Trophoblast cell (in vitro differentiated cells and primary cell): ENCODE data around the gene MTERF4.

ENCODE experiments used
- DNase-seq, 2 donors: peaks; one replicate each; pipeline ENCODE4 v3.0.0-alpha.2; 2016
- H2AFZ ChIP-seq: 2 replicates; pipeline ENCODE4 v1.6.1; 2013; ENCODE audit warnings: low read length, moderate library complexity, mild to moderate bottlenecking; ENCODE audit not compliant: insufficient read depth, poor library complexity
- H2AK5ac ChIP-seq: 2 replicates; pipeline ENCODE4 v1.6.1; 2013; ENCODE audit warnings: mild to moderate bottlenecking, low read length
- H2BK120ac ChIP-seq: 2 replicates; pipeline ENCODE4 v1.6.1; 2013; ENCODE audit warnings: low read length, mild to moderate bottlenecking, moderate library complexity; ENCODE audit not compliant: insufficient read depth, poor library complexity
- H2BK12ac ChIP-seq: 2 replicates; pipeline ENCODE4 v1.6.1; 2013; ENCODE audit warnings: mild to moderate bottlenecking, low read length, moderate library complexity
- H2BK5ac ChIP-seq: 2 replicates; pipeline ENCODE4 v1.6.1; 2013; ENCODE audit warnings: low read length, low read depth, moderate library complexity, mild to moderate bottlenecking; ENCODE audit not compliant: poor library complexity
- H3K14ac ChIP-seq: 2 replicates; pipeline ENCODE4 v1.6.1; 2013; ENCODE audit warnings: mild to moderate bottlenecking, low read length
- H3K18ac ChIP-seq: 2 replicates; pipeline ENCODE4 v1.6.1; 2013; ENCODE audit warnings: mild to moderate bottlenecking, low read length
- H3K23ac ChIP-seq: 2 replicates; pipeline ENCODE4 v1.6.1; 2013; ENCODE audit warnings: low read length
- H3K27ac ChIP-seq: 2 replicates; pipeline ENCODE4 v1.5.1; 2013; ENCODE audit warnings: low read depth, mild to moderate bottlenecking, inconsistent platforms, low read length, moderate library complexity
- H3K27me3 ChIP-seq: 2 replicates; pipeline ENCODE4 v1.6.1; 2013; ENCODE audit warnings: inconsistent platforms, mild to moderate bottlenecking, low read length, moderate library complexity; ENCODE audit not compliant: insufficient read depth
- H3K36me3 ChIP-seq, 2 experiments: 1 replicate in 1 of 2; 2 replicates in 1 of 2; pipeline ENCODE4 v1.6.1; 2013; ENCODE audit warnings: low read length in 2 of 2, mild to moderate bottlenecking in 2 of 2, moderate library complexity in 1 of 2; ENCODE audit not compliant: insufficient read depth in 2 of 2, control insufficient read depth in 1 of 2
- H3K4ac ChIP-seq: 2 replicates; pipeline ENCODE4 v1.6.1; 2013; ENCODE audit warnings: low read depth, mild to moderate bottlenecking, low read length, moderate library complexity
- H3K4me1 ChIP-seq, 2 experiments: 1 replicate in 1 of 2; 2 replicates in 1 of 2; pipeline ENCODE4 v1.6.1; 2013; ENCODE audit warnings: low read length in 2 of 2, mild to moderate bottlenecking in 2 of 2, moderate library complexity in 1 of 2; ENCODE audit not compliant: insufficient read depth in 2 of 2, control insufficient read depth in 1 of 2
- H3K4me2 ChIP-seq: 2 replicates; pipeline ENCODE4 v1.6.1; 2013; ENCODE audit warnings: inconsistent platforms, mild to moderate bottlenecking, low read length, moderate library complexity
- H3K4me3 ChIP-seq: 2 replicates; pipeline ENCODE4 v1.5.1; 2013; ENCODE audit warnings: mild to moderate bottlenecking, low read depth, low read length, inconsistent platforms
- H3K79me1 ChIP-seq: one replicate; pipeline ENCODE4 v1.6.1; 2013; ENCODE audit warnings: low read length
- H3K79me2 ChIP-seq: 2 replicates; pipeline ENCODE4 v1.6.1; 2013; ENCODE audit warnings: low read length, mild to moderate bottlenecking; ENCODE audit not compliant: control insufficient read depth, insufficient read depth, poor library complexity
- H3K9ac ChIP-seq: 2 replicates; pipeline ENCODE4 v1.6.1; 2013; ENCODE audit warnings: mild to moderate bottlenecking, low read length
- H3K9me3 ChIP-seq: 2 replicates; pipeline ENCODE4 v1.6.1; 2013; ENCODE audit warnings: low read depth, mild to moderate bottlenecking, control low read depth, inconsistent platforms, low read length; ENCODE audit not compliant: insufficient read depth
- H4K12ac ChIP-seq: 2 replicates; pipeline ENCODE4 v1.6.1; 2013; ENCODE audit warnings: low read depth, mild to moderate bottlenecking, low read length, moderate library complexity
- H4K8ac ChIP-seq: 2 replicates; pipeline ENCODE4 v1.6.1; 2013; ENCODE audit warnings: low read depth, mild to moderate bottlenecking, low read length, moderate library complexity
- H4K91ac ChIP-seq: one replicate; pipeline ENCODE4 v1.6.1; 2013; ENCODE audit warnings: low read depth, mild to moderate bottlenecking, low read length, moderate library complexity
- WGBS: extraction: QIAGEN DNeasy Blood & Tissue Kit; methylation state at CpG from one replicate; pipeline ENCODE4 v1.1.7; 2013; ENCODE audit warnings: missing lambda C conversion rate; ENCODE audit not compliant: insufficient read length, insufficient coverage; ENCODE audit errors: extremely low coverage; 5-methylcytosine and 5-hydroxymethylcytosine counted together

Gene MTERF4

GRCh38 chr2:241120440-241120839 is 18.4 kb upstream of the MTERF4 start:
- Histone ChIP-seq H3K79me1 (no peaks in the 10 kb centered on the region), H2BK5ac (no peak overlapping the region)
- WGBS = no CpG with 5 or more reads among the region's 2 CpGs

GRCh38 chr2:241118737-241119505 is 16.8 kb upstream of the MTERF4 start:
- Histone ChIP-seq H4K91ac (no peak overlapping the region), H3K79me2 (no peaks in the 10 kb centered on the region), H2BK120ac (no peak overlapping the region), H2BK12ac (no peak overlapping the region), H3K4me3 (no peak overlapping the region), H4K12ac (no peak overlapping the region), H3K23ac (no peak overlapping the region), H4K8ac (no peak overlapping the region), H3K18ac (no peak overlapping the region), H3K4me2 (no peak overlapping the region), H3K14ac (no peak overlapping the region), H2AK5ac (no peak overlapping the region), H3K36me3 (peaks cover 9 to 18% of the 10 kb centered on the region in 2 experiments), H3K27me3 (no peaks in the 10 kb centered on the region), H3K79me1 (no peaks in the 10 kb centered on the region), H3K9ac (no peak overlapping the region), H2BK5ac (no peak overlapping the region), H3K27ac (no peak overlapping the region), H3K4ac (no peak overlapping the region), H3K4me1 (no peaks in the 10 kb centered on the region), H3K9me3 (peaks cover 2% of the 10 kb centered on the region), H2AFZ (no peak overlapping the region)
- no peak for DNase-seq
- no CpG with 5 or more reads among the region's 24 CpGs for WGBS

More at GRCh38 chr2:241120440-241120839, 18.4 kb upstream of the MTERF4 start:
- no peaks in the 10 kb centered on the region for H3K27me3 ChIP-seq
- H3K4me2 ChIP-seq = no peak overlapping the region
- H3K9ac ChIP-seq = no peak overlapping the region
- H3K79me2 ChIP-seq = no peaks in the 10 kb centered on the region
- H3K36me3 ChIP-seq = peaks cover 7 to 17% of the 10 kb centered on the region in 2 experiments
- DNase-seq = no peak
- H3K4me1 ChIP-seq = no peaks in the 10 kb centered on the region
- H2BK12ac ChIP-seq = no peak overlapping the region
- H2AFZ ChIP-seq = no peak overlapping the region
- H2BK120ac ChIP-seq = no peak overlapping the region
- H3K18ac ChIP-seq = no peak overlapping the region
- no peak overlapping the region for H3K23ac ChIP-seq
- H4K8ac ChIP-seq = no peak overlapping the region
- no peak overlapping the region for H2AK5ac ChIP-seq
- H3K9me3 ChIP-seq = peaks cover 2% of the 10 kb centered on the region
- no peak overlapping the region for H3K4me3 ChIP-seq
- H3K14ac ChIP-seq = no peak overlapping the region
- no peak overlapping the region for H3K4ac ChIP-seq
- H4K12ac ChIP-seq = no peak overlapping the region
- no peak overlapping the region for H3K27ac ChIP-seq
- no peak overlapping the region for H4K91ac ChIP-seq

- Histone ChIP-seq H4K8ac (no peak overlapping the region), H2BK12ac (no peak overlapping the region), H2AFZ (no peak overlapping the region), H3K9ac (no peak overlapping the region), H3K36me3 (peaks cover 7 to 13% of the 10 kb centered on the region in 2 experiments), H3K4ac (no peak overlapping the region), H3K9me3 (peaks cover 5% of the 10 kb centered on the region), H3K79me2 (no peaks in the 10 kb centered on the region), H3K27ac (no peak overlapping the region), H2BK5ac (no peak overlapping the region), H3K27me3 (no peaks in the 10 kb centered on the region), H3K4me3 (no peak overlapping the region), H3K4me1 (no peaks in the 10 kb centered on the region), H3K23ac (no peak overlapping the region), H4K12ac (no peak overlapping the region), H4K91ac (no peak overlapping the region), H3K4me2 (no peak overlapping the region), H3K18ac (no peak overlapping the region), H3K79me1 (no peaks in the 10 kb centered on the region), H3K14ac (no peak overlapping the region), H2BK120ac (no peak overlapping the region), H2AK5ac (no peak overlapping the region)
- no CpG with 5 or more reads among the region's 32 CpGs for WGBS
- DNase-seq = no peak
Measured at GRCh38 chr2:241116606-241117560, 14.8 kb upstream of the MTERF4 start.

- H3K79me1 ChIP-seq = no peaks in the 10 kb centered on the region
- WGBS = no CpG with 5 or more reads among the region's 8 CpGs
- H2BK120ac ChIP-seq = no peak overlapping the region
- H3K18ac ChIP-seq = no peak overlapping the region
- H3K36me3 ChIP-seq = peaks cover 14% of the 10 kb centered on the region in 2 experiments
- H3K27me3 ChIP-seq = no peaks in the 10 kb centered on the region
- no peak overlapping the region for H3K4me3 ChIP-seq
- H3K23ac ChIP-seq = no peak overlapping the region
- no peak overlapping the region for H2AFZ ChIP-seq
- no peak overlapping the region for H3K14ac ChIP-seq
- no peak overlapping the region for H2BK12ac ChIP-seq
- H3K79me2 ChIP-seq = no peaks in the 10 kb centered on the region
- H4K8ac ChIP-seq = no peak overlapping the region
- no peak for DNase-seq
- H2AK5ac ChIP-seq = no peak overlapping the region
- H3K4me1 ChIP-seq = no peaks in the 10 kb centered on the region
- H3K4me2 ChIP-seq = no peak overlapping the region
- H3K9me3 ChIP-seq = peaks cover 5% of the 10 kb centered on the region
- no peak overlapping the region for H2BK5ac ChIP-seq
- H3K27ac ChIP-seq = no peak overlapping the region
- no peak overlapping the region for H4K91ac ChIP-seq
- H3K9ac ChIP-seq = no peak overlapping the region
- H3K4ac ChIP-seq = no peak overlapping the region
- no peak overlapping the region for H4K12ac ChIP-seq
Measured at GRCh38 chr2:241115361-241115760, 13.3 kb upstream of the MTERF4 start.
